Measurements from ENCODE around the gene NUAK2. TPM values are rescaled to one million over a fixed set of nuclear protein-coding genes. Genes with fewer than 3 reads are reported as not detected.
A peak's percentile ranks its signal among the peaks of the same experiment; 100 is the strongest.

Gene NUAK2
- total and polyA plus RNA-seq, 2 of the 4 experiments (the other 2 are of a cell fraction): 7.2 to 17.6 TPM

DNA sequence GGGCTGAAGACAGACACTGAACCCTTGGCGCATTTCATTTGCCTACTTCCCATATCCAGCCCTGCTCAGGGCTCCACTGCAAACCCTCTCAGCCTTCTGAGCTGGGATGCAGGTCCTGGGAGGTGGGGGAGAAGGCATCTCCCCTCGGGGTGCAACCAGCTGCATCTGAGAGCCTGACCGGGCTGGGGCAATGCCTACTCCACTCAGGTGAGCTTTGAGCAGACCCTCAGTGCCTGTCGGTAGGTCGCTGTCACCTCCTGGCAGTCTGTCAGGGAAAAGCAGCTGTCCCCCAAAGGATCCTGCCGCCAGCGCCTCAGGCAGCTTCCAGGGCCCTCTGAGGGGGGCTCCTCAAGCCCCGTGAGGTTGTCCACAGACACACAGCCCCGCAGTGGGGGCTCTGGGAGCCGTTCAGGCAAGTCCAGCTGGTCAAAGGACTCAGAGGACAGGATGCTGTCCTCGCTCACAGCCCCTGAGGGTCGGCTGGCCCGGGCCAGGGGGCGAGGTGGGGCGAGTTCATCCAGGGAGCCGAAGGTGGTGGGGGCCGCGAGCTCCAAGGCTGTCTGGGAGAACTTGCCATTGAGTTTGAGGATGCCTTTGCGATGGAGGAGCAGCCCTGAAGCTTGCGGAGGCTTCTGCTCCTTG is 18.2 kb downstream of the NUAK2 start:
- Histone ChIP-seq H3K18ac (ENCODE audit: low read depth, low read length) (peak overlapping the region; percentile 64), H3K4me2 (ENCODE audit: low read depth, low read length) (no peak overlapping the region), H2BK20ac (ENCODE audit: low read depth, low read length) (no peak overlapping the region; the same call in none of the 2 replicates), H3K9me1 (ENCODE audit: insufficient read depth, low read length) (peaks cover 27% of the 10 kb centered on the region), H2AK5ac (ENCODE audit: low read depth, low read length) (peak overlapping the region; percentile 97), H3K79me1 (ENCODE audit: low read depth in 1 of 2, low read length in 2 of 2) (peaks cover 36 to 78% of the 10 kb centered on the region in 2 experiments), H4K20me1 (ENCODE audit: insufficient read depth, low read length) (no peaks in the 10 kb centered on the region), H3K4me3 (ENCODE audit: insufficient read depth, low read depth, low read length) (no peak overlapping the region), H4K91ac (ENCODE audit: insufficient read depth, low read depth, low read length) (peak overlapping the region; percentile 66), H3K23ac (ENCODE audit: low read depth, low read length) (peak overlapping the region; percentile 10; the same call in 1 of the 2 replicates), H2AFZ (replicated peaks; ENCODE audit: low read length, poor library complexity) (no peak overlapping the region), H3K14ac (replicated peaks; ENCODE audit: low read depth, low read length) (peak overlapping the region; percentile 93; the same call in 1 of the 2 replicates), H3K4ac (ENCODE audit: low read depth, low read length) (peak overlapping the region; percentile 86), H2AK9ac (replicated peaks; ENCODE audit: low read depth, low read length, poor library complexity) (peak overlapping the region; percentile 62), H3K27me3 (ENCODE audit: control insufficient read depth, insufficient read depth, low read length) (no peaks in the 10 kb centered on the region), H2BK15ac (ENCODE audit: low read depth, low read length) (peak overlapping the region; percentile 22; the same call in 1 of the 3 replicates), H3K9me3 (ENCODE audit: control insufficient read depth, insufficient read depth, low read length) (no peaks in the 10 kb centered on the region), H4K5ac (ENCODE audit: low read depth, low read length) (peak overlapping the region; percentile 74; the same call in 1 of the 2 replicates), H3K9ac (ENCODE audit: low read depth, low read length) (no peak overlapping the region), H3K56ac (ENCODE audit: extremely low read depth, insufficient read depth, low read length) (no peak overlapping the region), H2BK5ac (ENCODE audit: low read depth, low read length, poor library complexity, severe bottlenecking) (peak overlapping the region; percentile 86), H3K36me3 (ENCODE audit: control insufficient read depth, insufficient read depth, low read length) (peaks cover 61% of the 10 kb centered on the region), H3K27ac (ENCODE audit: insufficient read depth, low read length) (peak overlapping the region; percentile 78), H2BK120ac (ENCODE audit: low read depth, low read length) (peak overlapping the region; percentile 70), H4K8ac (ENCODE audit: low read depth in 2 of 2, low read length in 2 of 2) (peak overlapping the region; percentile 80 to 88; a peak in 2 of 4 replicates), H3K4me1 (ENCODE audit: control insufficient read depth, insufficient read depth, low read length) (peaks cover 23% of the 10 kb centered on the region)
- intact Hi-C loops (cut with micrococcal nuclease) (no loop called here), in situ Hi-C loops (cut with MboI; ENCODE audit: low sequenced_read_pairs) (no loop called here), dilution Hi-C loops (cut with HindIII; ENCODE audit: low sequenced_read_pairs, unreplicated experiment) (no loop called here)
- ATAC-seq (ENCODE audit: low read depth): no peak
- POLR2A ChIA-PET (ENCODE audit: unreplicated experiment): interaction anchor here (0.6 to 0.7 kb wide), 2 partner anchors 128 to 224 kb away, joined by 4 to 5 read pairs; no protein-coding TSS in a partner anchor
- BruUV-seq (replicated peaks): no TSS peak
- CTCF ChIA-PET: interaction anchor here (1.2 kb wide), 1 partner anchor 30 kb away, joined by 6 read pairs; no protein-coding TSS in a partner anchor
- no peak for TF ChIP-seq RCOR1 (IDR thresholded peaks at IDR 0.05; ENCODE audit: insufficient replicate concordance, low read length)
- TF ChIP-seq RAD21 (IDR thresholded peaks at IDR 0.05; ENCODE audit: low read length): no peak
- no peak for TF ChIP-seq NFE2L2 (IDR thresholded peaks at IDR 0.05; ENCODE audit: low read depth, low read length)
- TF ChIP-seq BHLHE40 (IDR thresholded peaks at IDR 0.05; ENCODE audit: low read depth, low read length): no peak
- 92% methylated on average over 4 of the region's 20 CpGs; no CpG with 5 or more reads in 1 of the 2 experiments for WGBS, 2 experiments (ENCODE audit: extremely low coverage in 2 of 2, insufficient read length in 1 of 2)
- no peak for DNase-seq
